ENCODE measurements around the gene MCM9. TPM values are rescaled to one million over a fixed set of nuclear protein-coding genes. Genes with fewer than 3 reads are reported as not detected.

Gene MCM9
- total and polyA plus RNA-seq, 2 of the 4 experiments (the other 2 are of a cell fraction): 3.5 to 7.2 TPM

- peak overlapping the region; percentile 68 for H2BK120ac ChIP-seq (ENCODE audit: low read depth, low read length)
- H3K23ac ChIP-seq (ENCODE audit: low read depth, low read length): no peak overlapping the region
- peak overlapping the region; percentile 60; the same call in 1 of the 2 replicates for H3K27ac ChIP-seq (ENCODE audit: insufficient read depth, low read length)
- TF ChIP-seq CTCF (conservative IDR thresholded peaks at IDR 0.05; ENCODE audit: low read depth, low read length): no peak
- TF ChIP-seq POLR2A (IDR thresholded peaks at IDR 0.05; ENCODE audit: low read depth, low read length): no peak
- TF ChIP-seq USF2 (IDR thresholded peaks at IDR 0.05; ENCODE audit: low read depth, low read length): no peak
- TF ChIP-seq CHD1 (IDR thresholded peaks at IDR 0.05; ENCODE audit: low read depth, low read length): no peak
- no peak for TF ChIP-seq ELK1 (IDR thresholded peaks at IDR 0.05; ENCODE audit: borderline replicate concordance, low read depth, low read length)
- TF ChIP-seq MAFK (IDR thresholded peaks at IDR 0.05; ENCODE audit: low read depth, low read length): no peak
- TF ChIP-seq RAD21 (IDR thresholded peaks at IDR 0.05; ENCODE audit: low read length): no peak
- no peak for TF ChIP-seq CEBPB (IDR thresholded peaks at IDR 0.05; ENCODE audit: low read depth, low read length)
- no peak overlapping the region for H2AK9ac ChIP-seq (replicated peaks; ENCODE audit: low read depth, low read length, poor library complexity)
- H3K18ac ChIP-seq (ENCODE audit: low read depth, low read length): peak overlapping the region; percentile 83; the same call in 1 of the 2 replicates
- H3K56ac ChIP-seq (ENCODE audit: extremely low read depth, insufficient read depth, low read length): no peak overlapping the region
- H3K4me3 ChIP-seq (ENCODE audit: insufficient read depth, low read depth, low read length): no peak overlapping the region
- dilution Hi-C loops (cut with HindIII; ENCODE audit: low sequenced_read_pairs, unreplicated experiment) (no loop called here), in situ Hi-C loops (cut with MboI; ENCODE audit: low sequenced_read_pairs) (no loop called here), intact Hi-C loops (cut with micrococcal nuclease) (no loop called here)
- 0 out of 2 replicates have a peak overlapping the region, but pooled peaks have one; percentile 41 for H3K14ac ChIP-seq (replicated peaks; ENCODE audit: low read depth, low read length)
- no peaks in the 10 kb centered on the region for H4K20me1 ChIP-seq (ENCODE audit: insufficient read depth, low read length)
- peak overlapping the region; percentile 66; the same call in 1 of the 2 replicates for H4K91ac ChIP-seq (ENCODE audit: insufficient read depth, low read depth, low read length)
- H3K4me2 ChIP-seq (ENCODE audit: low read depth, low read length): no peak overlapping the region
- H4K8ac ChIP-seq (ENCODE audit: low read depth in 2 of 2, low read length in 2 of 2): peak overlapping the region in 1 of 2 experiments; percentile 46; a peak in 2 of 4 replicates
- H2BK20ac ChIP-seq (ENCODE audit: low read depth, low read length): peak overlapping the region; percentile 34; the same call in 1 of the 2 replicates
- H2AFZ ChIP-seq (replicated peaks; ENCODE audit: low read length, poor library complexity): no peak overlapping the region
- ChIA-PET POLR2A (ENCODE audit: unreplicated experiment) (no interaction called here), CTCF (no interaction called here)
- no peaks in the 10 kb centered on the region; the same call in 1 of the 2 replicates for H3K9me1 ChIP-seq (ENCODE audit: insufficient read depth, low read length)
- H3K27me3 ChIP-seq (ENCODE audit: control insufficient read depth, insufficient read depth, low read length): no peaks in the 10 kb centered on the region
- peaks cover 15 to 20% of the 10 kb centered on the region in 2 experiments; a peak in 3 of 4 replicates for H3K79me1 ChIP-seq (ENCODE audit: low read depth in 1 of 2, low read length in 2 of 2)
- H4K5ac ChIP-seq (ENCODE audit: low read depth, low read length): peak overlapping the region; percentile 71; the same call in 1 of the 2 replicates
- H2AK5ac ChIP-seq (ENCODE audit: low read depth, low read length): no peak overlapping the region; the same call in 1 of the 2 replicates
- H3K4ac ChIP-seq (ENCODE audit: low read depth, low read length): peak overlapping the region; percentile 36; the same call in 1 of the 2 replicates
- no CpG with 5 or more reads among the region's 2 CpGs for WGBS, 2 experiments (ENCODE audit: extremely low coverage in 2 of 2, insufficient read length in 1 of 2)
- no TSS peak for BruUV-seq (replicated peaks)
- H3K9me3 ChIP-seq (ENCODE audit: control insufficient read depth, insufficient read depth, low read length): no peaks in the 10 kb centered on the region
- ATAC-seq (ENCODE audit: low read depth): no peak
- H2BK5ac ChIP-seq (ENCODE audit: low read depth, low read length, poor library complexity, severe bottlenecking): peak overlapping the region; percentile 87
- no peak overlapping the region for H2BK15ac ChIP-seq (ENCODE audit: low read depth, low read length)
- DNase-seq: no peak
- no peaks in the 10 kb centered on the region for H3K36me3 ChIP-seq (ENCODE audit: control insufficient read depth, insufficient read depth, low read length)
- peaks cover 5% of the 10 kb centered on the region for H3K4me1 ChIP-seq (ENCODE audit: control insufficient read depth, insufficient read depth, low read length)
- H3K9ac ChIP-seq (ENCODE audit: low read depth, low read length): no peak overlapping the region
These were observed 57.2 kb downstream of the MCM9 start for GRCh38 chr6:118877806-118878205.

Data from IMR-90 (cell line).